UCSD-AML1 (cell line): ENCODE measurements around the gene ILKAP.
A peak's percentile ranks its signal among the peaks of the same experiment; 100 is the strongest.

Experiments used
- DNase-seq: peaks from one replicate; lab custom pipeline; 2025; ENCODE audit not compliant: unreplicated experiment; lab: John Stamatoyannopoulos, UW

Gene ILKAP

GRCh38 chr2:238152771-238153688, 50.5 kb downstream of the ILKAP start:
- no peak for DNase-seq

GRCh38 chr2:238151628-238152235, 51.8 kb downstream of the ILKAP start:
- DNase-seq, result no peak

GRCh38 chr2:238151205-238151604, 52.3 kb downstream of the ILKAP start:
- DNase-seq, result no peak

- DNase-seq, result no peak
Measured at GRCh38 chr2:238150686-238151085, 52.8 kb downstream of the ILKAP start.

- DNase-seq, result no peak
Measured at GRCh38 chr2:238149841-238150572, 53.5 kb downstream of the ILKAP start.

- DNase-seq, result no peak
Measured at GRCh38 chr2:238148981-238149380, 54.5 kb downstream of the ILKAP start.

- no peak for DNase-seq
Measured at GRCh38 chr2:238146884-238147544, 56.5 kb downstream of the ILKAP start.

GRCh38 chr2:238145851-238146250, 57.6 kb downstream of the ILKAP start:
- no peak for DNase-seq

GRCh38 chr2:238145046-238145445, 58.4 kb downstream of the ILKAP start:
- no peak for DNase-seq

GRCh38 chr2:238144262-238144661, 59.2 kb downstream of the ILKAP start:
- DNase-seq, result no peak

GRCh38 chr2:238143239-238143951, 60.1 kb downstream of the ILKAP start:
- DNase-seq, result peak; percentile 36

- DNase-seq, result no peak
Measured at GRCh38 chr2:238142382-238143205, 60.9 kb downstream of the ILKAP start.

GRCh38 chr2:238141541-238142318, 61.8 kb downstream of the ILKAP start:
- DNase-seq, result peak; percentile 40

GRCh38 chr2:238140721-238141540, 62.6 kb downstream of the ILKAP start:
- no peak for DNase-seq

GRCh38 chr2:238140040-238140439, 63.5 kb downstream of the ILKAP start:
- no peak for DNase-seq

GRCh38 chr2:238139196-238140039, 64.1 kb downstream of the ILKAP start:
- DNase-seq, result no peak
